Measurements from ENCODE around the gene BNC1. TPM values are rescaled to one million over a fixed set of nuclear protein-coding genes. Genes with fewer than 3 reads are reported as not detected.

The BNC1 gene
- polyA plus RNA-seq, 3 donors, result 0.13 to 0.23 (median 0.23) TPM

DNA sequence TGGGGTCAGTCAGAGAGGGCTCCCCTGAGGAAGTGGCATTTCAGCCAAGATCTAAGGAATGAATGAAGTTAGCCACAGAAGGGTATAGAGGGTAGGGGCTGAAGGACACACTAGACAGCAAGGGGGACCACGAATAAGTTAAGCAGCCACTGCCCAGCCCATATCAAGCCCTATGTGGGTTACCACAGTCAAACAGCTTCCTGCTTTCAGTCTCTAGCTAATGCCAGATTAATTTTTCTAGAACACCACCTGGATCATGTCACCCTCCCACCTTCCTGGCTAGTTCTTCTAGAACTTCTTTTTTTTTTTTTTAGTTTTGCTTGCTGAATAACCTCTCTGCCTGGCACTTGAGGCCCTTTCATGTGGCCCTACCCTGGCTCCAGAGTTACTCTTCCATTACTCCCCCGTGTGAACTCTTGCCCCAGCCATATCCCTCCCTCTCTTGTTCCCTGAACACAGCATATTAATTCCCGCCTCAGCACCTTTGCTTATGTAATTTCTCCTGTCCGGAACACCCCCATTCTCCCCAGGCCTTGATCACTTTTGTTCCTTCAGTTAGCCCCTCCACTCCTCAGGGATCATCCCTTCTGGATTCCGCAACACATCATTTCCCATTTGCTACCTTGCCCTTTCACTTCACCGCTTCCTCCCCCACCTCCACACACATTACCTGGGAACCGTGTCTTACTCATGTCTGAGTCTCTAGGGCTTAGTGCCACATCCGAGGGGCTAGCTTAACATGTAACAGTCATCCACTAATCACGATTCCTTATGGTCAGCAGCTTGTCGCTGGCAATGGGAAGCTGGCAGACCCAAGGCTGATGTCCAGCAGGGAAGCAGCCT is 20.6 kb upstream of the BNC1 start:
- no peak for DNase-seq (ENCODE audit: extremely low read depth in 1 of 11, low read depth in 9 of 11, low spot score in 4 of 11)

- no peak for DNase-seq (ENCODE audit: extremely low read depth in 1 of 11, low read depth in 9 of 11, low spot score in 4 of 11)
Observed at GRCh38 chr15:83303535-83303934, 19.1 kb upstream of the BNC1 start.

GRCh38 chr15:83300826-83301225 is 16.4 kb upstream of the BNC1 start:
- no peak for DNase-seq (ENCODE audit: extremely low read depth in 1 of 11, low read depth in 9 of 11, low spot score in 4 of 11)

GRCh38 chr15:83299462-83299861 is 15.0 kb upstream of the BNC1 start:
- DNase-seq (ENCODE audit: extremely low read depth in 1 of 11, low read depth in 9 of 11, low spot score in 4 of 11), result no peak

GRCh38 chr15:83295417-83295816 is 11.0 kb upstream of the BNC1 start:
- DNase-seq (ENCODE audit: extremely low read depth in 1 of 11, low read depth in 9 of 11, low spot score in 4 of 11), result no peak

GRCh38 chr15:83293201-83293600 is 8.7 kb upstream of the BNC1 start:
- no peak for DNase-seq (ENCODE audit: extremely low read depth in 1 of 11, low read depth in 9 of 11, low spot score in 4 of 11)

GRCh38 chr15:83292317-83292716 is 7.9 kb upstream of the BNC1 start:
- no peak for DNase-seq (ENCODE audit: extremely low read depth in 1 of 11, low read depth in 9 of 11, low spot score in 4 of 11)

DNA sequence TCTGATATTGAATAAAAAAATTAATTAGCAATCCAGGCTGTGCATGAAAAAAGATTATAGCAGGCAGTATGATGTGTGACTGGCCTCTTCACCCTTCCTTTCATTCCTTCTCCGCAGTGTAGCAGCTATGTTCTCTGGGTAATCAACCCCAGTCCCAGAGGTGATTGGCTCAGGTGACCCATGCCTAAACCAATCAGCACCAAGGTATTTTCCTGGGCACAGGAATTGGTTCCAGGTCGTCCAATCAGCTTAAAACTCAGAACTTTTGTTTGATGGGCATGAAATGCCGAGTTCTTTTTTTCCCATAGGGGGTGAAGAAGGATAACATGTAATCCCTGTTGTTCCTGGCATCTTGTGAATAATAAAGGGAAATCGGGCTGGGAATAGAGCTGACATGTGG is 5.8 kb upstream of the BNC1 start:
- DNase-seq (ENCODE audit: extremely low read depth in 1 of 11, low read depth in 9 of 11, low spot score in 4 of 11), result no peak

DNA sequence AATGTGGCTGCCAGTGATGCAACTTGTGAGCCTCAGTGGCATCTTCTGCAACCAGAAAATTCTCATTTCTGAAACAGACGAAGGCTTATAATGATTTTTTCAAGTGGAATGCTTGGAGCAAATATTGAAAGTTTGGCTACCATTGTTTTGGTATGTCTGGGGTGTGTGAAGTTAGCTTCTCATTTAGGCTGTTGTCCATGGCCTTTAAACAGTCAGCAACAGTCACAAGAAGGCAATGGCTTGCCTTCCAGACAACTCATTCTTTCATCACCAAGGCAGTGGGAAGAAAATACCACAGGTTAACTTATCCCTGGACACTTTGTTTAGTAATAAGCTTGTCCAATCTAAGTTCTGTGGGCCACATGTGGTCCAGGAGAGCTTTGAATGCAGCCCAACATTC is 4.7 kb upstream of the BNC1 start:
- no peak for DNase-seq (ENCODE audit: extremely low read depth in 1 of 11, low read depth in 9 of 11, low spot score in 4 of 11)

GRCh38 chr15:83288381-83288801 is 3.9 kb upstream of the BNC1 start:
- no peak for DNase-seq (ENCODE audit: extremely low read depth in 1 of 11, low read depth in 9 of 11, low spot score in 4 of 11)

DNA sequence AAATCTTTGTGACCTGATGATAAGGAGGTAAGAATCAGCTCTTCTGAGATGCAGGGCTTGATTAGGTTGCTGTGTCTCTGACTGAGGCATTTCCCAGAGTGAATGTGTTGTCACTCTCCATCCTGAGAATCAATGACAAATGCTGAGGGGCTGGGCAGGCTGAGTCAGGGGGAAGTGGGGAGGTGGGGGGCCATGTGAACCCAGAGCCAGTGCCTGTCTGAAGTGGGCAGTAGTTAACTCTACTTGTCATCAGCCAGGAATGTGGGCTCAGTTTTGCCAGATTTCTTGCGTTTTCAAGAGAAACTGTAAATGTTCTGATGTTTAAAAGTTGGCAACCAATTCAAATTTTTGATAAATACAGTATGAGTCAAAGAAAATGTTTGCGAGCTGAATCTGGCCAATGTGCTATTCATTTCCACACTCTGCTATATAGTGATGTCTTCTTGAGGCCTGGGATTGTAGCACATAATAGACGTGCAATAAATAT is 3.1 kb upstream of the BNC1 start:
- no peak for DNase-seq (ENCODE audit: extremely low read depth in 1 of 11, low read depth in 9 of 11, low spot score in 4 of 11)

- no peak for DNase-seq (ENCODE audit: extremely low read depth in 1 of 11, low read depth in 9 of 11, low spot score in 4 of 11)
Observed at GRCh38 chr15:83285979-83286553, 1.6 kb upstream of the BNC1 start.

DNA sequence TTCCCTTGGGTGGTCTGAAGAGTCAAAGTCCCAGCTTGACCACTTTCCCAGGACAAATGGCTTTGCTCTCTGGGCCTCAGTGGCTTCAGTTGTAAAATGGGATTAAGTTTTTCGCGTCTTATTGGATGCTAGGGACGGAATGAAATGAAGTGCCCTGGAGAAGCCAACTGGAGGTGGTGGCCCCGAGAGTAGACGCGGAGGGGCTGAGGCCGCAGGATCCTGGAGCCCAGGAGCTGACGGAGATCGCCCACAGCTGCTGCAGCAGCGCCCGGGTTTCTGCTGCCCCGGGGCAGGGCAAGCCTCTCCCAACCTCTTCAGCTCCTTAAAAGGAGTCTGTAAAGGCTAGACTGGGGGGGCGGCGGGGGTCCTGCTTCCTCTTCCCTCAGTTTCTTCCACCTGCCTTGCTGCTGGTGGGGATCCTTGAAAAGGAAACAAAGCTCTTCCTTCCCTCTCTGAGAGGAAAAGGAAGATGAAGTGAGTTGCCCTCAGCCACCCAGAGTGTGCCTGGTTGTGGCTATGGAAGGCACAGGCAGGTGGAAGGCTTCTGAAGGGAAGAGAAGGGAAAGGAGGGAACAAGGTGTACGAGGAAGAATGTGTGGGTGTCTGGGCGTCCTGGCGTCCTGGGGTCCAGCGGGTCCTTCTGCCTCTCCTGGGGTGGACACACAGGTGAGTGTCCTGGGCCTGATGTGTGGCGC is 967 bp upstream of the BNC1 start:
- no peak for DNase-seq (ENCODE audit: extremely low read depth in 1 of 11, low read depth in 9 of 11, low spot score in 4 of 11)

GRCh38 chr15:83283813-83284558 is 478 bp downstream of the BNC1 start:
- no peak for DNase-seq (ENCODE audit: extremely low read depth in 1 of 11, low read depth in 9 of 11, low spot score in 4 of 11)

GRCh38 chr15:83283138-83283812 is 1.2 kb downstream of the BNC1 start:
- DNase-seq (ENCODE audit: extremely low read depth in 1 of 11, low read depth in 9 of 11, low spot score in 4 of 11), result no peak

GRCh38 chr15:83282776-83283137 is 1.7 kb downstream of the BNC1 start:
- DNase-seq (ENCODE audit: extremely low read depth in 1 of 11, low read depth in 9 of 11, low spot score in 4 of 11), result no peak

DNA sequence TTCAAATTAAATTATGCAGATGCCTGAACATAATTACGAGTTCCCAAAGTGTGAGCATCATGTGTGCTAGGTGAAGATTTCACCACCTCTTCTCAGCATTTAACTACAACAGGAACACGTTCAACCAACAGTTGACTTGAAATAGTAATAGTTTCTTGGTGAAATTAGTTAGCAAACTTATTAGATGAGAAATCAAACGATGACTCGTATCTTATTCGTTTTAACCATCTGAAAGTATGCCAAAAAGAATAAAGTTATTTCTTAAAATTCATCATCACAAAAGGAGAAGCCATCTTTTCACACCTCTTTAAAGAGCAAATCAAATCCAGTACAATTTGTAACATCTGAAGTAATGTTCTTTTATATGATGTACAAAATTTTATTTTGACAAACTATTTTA is 2.3 kb downstream of the BNC1 start:
- no peak for DNase-seq (ENCODE audit: extremely low read depth in 1 of 11, low read depth in 9 of 11, low spot score in 4 of 11)

- DNase-seq (ENCODE audit: extremely low read depth in 1 of 11, low read depth in 9 of 11, low spot score in 4 of 11), result no peak
Observed at GRCh38 chr15:83278191-83278590, 6.3 kb downstream of the BNC1 start.

GRCh38 chr15:83276661-83277060 is 7.8 kb downstream of the BNC1 start:
- DNase-seq (ENCODE audit: extremely low read depth in 1 of 11, low read depth in 9 of 11, low spot score in 4 of 11), result no peak

Data from renal cortex interstitium (tissue), 11 donors.